Left lung (tissue), 10 donors: Measurements from ENCODE around the gene GPC6. TPM values are rescaled to one million over a fixed set of nuclear protein-coding genes. Genes with fewer than 3 reads are reported as not detected.
"Not testable (repeated sequence)": the region's sequence is repeated elsewhere in the genome, so short reads cannot be mapped to it uniquely, and the experiment has no call there.

Experiments used
- ATAC-seq: fragments of 200-7000 bp; cut with Tn5 transposase; one replicate; pipeline ENCODE4 v1.9.1; 2020; ENCODE audit warnings: moderate library complexity
- DNase-seq, 4 donors: peaks; one replicate each; pipeline ENCODE4 v3.0.0-alpha.2; 2013 to 2020
- H3K27ac ChIP-seq, 2 donors: fragments of 200-600 bp; sonication (generic) in 1 of 2; one replicate each; pipeline versions ENCODE4 v1.5.0 to v1.8.0; 2020 to 2021
- H3K27me3 ChIP-seq, 2 donors: fragments of 200-600 bp; sonication (generic) in 1 of 2; one replicate each; pipeline versions ENCODE4 v1.5.0 to v1.8.0; 2020 to 2021
- H3K36me3 ChIP-seq, 2 donors: fragments of 200-600 bp; sonication (generic) in 1 of 2; one replicate each; pipeline versions ENCODE4 v1.5.0 to v1.8.0; 2020 to 2021
- H3K4me1 ChIP-seq, 2 donors: fragments of 200-600 bp; one replicate each; pipeline ENCODE4 v1.8.0; 2021
- H3K4me3 ChIP-seq, 2 donors: fragments of 200-600 bp; sonication (generic) in 1 of 2; one replicate each; pipeline versions ENCODE4 v1.5.0 to v1.8.0; 2020 to 2021; ENCODE audit warnings: mild to moderate bottlenecking in 1 of 2
- H3K9me3 ChIP-seq, 2 donors: fragments of 200-600 bp; sonication (generic) in 1 of 2; one replicate each; pipeline versions ENCODE4 v1.5.0 to v1.8.0; 2020 to 2021
- CTCF ChIP-seq, 2 donors: fragments of 200-600 bp; sonication (generic) in 1 of 2; IDR thresholded peaks; one replicate each; pipeline versions ENCODE4 v1.5.0 to v1.8.0; 2021; ENCODE audit warnings: antibody characterized with exemption in 2 of 2
- intact Hi-C, 2 donors: fragments of 100-400 bp; cut with DNase I; formaldehyde crosslinking; loops; one replicate each; pipeline versions ENCODE4 v1.11.2 to v1.14.2; 2022
- polyA plus RNA-seq, 6 donors: library from polyadenylated mRNA; unstranded; fragments of 120-200 nt; gene quantifications; one replicate each; pipeline ENCODE4 v1.2.1, GENCODE V29; 2013; ENCODE audit not compliant: insufficient read length in 6 of 6
- total RNA-seq, 2 donors: library from RNA; stranded (reverse); fragmentation: NEBNext Ultra II Directional; extraction: Animal tissue kit (Norgen Biotek cat#: 25700); gene quantifications; one replicate each; pipeline ENCODE4 v1.2.1, GENCODE V29; 2021
- donor health status: DM: no; HTN: yes; CAD: no.
- donor health status: DM: no; HTN: no; CAD: no.

The GPC6 gene
- total and polyA plus RNA-seq, 8 donors = 9.6 to 25.8 (median 21.1) TPM

GRCh38 chr13:93446238-93446637 is 219.6 kb downstream of the GPC6 start:
- intact Hi-C loops = no loop called here
- no peak for ATAC-seq
- H3K36me3 ChIP-seq = no peaks in the 10 kb centered on the region
- TF ChIP-seq CTCF (IDR thresholded peaks at IDR 0.05) = no peak
- no peak overlapping the region for H3K27ac ChIP-seq
- DNase-seq = no peak
- H3K9me3 ChIP-seq = no peaks in the 10 kb centered on the region
- H3K27me3 ChIP-seq = no peaks in the 10 kb centered on the region
- no peak overlapping the region for H3K4me3 ChIP-seq
- H3K4me1 ChIP-seq = no peaks in the 10 kb centered on the region

- Histone ChIP-seq H3K4me1 (no peaks in the 10 kb centered on the region), H3K27me3 (no peaks in the 10 kb centered on the region), H3K4me3 (no peak overlapping the region), H3K27ac (no peak overlapping the region), H3K9me3 (no peaks in the 10 kb centered on the region), H3K36me3 (no peaks in the 10 kb centered on the region)
- no peak for ATAC-seq
- DNase-seq = no peak
- intact Hi-C loops = no loop called here
- no peak for TF ChIP-seq CTCF (IDR thresholded peaks at IDR 0.05)
Measured at GRCh38 chr13:93450191-93450621, 223.6 kb downstream of the GPC6 start.

DNA sequence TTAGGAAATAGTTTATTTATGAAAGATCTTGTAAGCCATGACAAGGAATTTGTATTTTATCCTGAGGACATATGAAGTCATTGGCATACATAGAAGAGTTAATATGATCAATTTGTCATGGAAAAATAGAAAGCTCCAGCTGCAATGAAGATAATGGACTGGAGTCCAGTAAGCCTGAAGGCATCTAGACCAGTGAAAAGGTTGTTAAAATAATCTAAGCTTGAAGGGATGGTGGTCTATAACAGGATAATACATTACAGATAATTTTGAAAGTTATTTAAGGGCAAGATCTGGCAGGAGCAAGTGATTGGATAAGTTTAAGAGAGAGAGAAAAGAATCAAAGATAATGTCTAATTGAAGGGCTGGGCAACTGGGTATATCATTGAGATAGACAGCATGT is 224.2 kb downstream of the GPC6 start:
- no peaks in the 10 kb centered on the region for H3K27me3 ChIP-seq
- no peak for ATAC-seq
- H3K4me1 ChIP-seq = no peaks in the 10 kb centered on the region
- intact Hi-C loops = no loop called here
- H3K36me3 ChIP-seq = no peaks in the 10 kb centered on the region
- no peak for TF ChIP-seq CTCF (IDR thresholded peaks at IDR 0.05)
- no peak overlapping the region for H3K4me3 ChIP-seq
- no peak for DNase-seq
- H3K27ac ChIP-seq = no peak overlapping the region
- H3K9me3 ChIP-seq = no peaks in the 10 kb centered on the region

DNA sequence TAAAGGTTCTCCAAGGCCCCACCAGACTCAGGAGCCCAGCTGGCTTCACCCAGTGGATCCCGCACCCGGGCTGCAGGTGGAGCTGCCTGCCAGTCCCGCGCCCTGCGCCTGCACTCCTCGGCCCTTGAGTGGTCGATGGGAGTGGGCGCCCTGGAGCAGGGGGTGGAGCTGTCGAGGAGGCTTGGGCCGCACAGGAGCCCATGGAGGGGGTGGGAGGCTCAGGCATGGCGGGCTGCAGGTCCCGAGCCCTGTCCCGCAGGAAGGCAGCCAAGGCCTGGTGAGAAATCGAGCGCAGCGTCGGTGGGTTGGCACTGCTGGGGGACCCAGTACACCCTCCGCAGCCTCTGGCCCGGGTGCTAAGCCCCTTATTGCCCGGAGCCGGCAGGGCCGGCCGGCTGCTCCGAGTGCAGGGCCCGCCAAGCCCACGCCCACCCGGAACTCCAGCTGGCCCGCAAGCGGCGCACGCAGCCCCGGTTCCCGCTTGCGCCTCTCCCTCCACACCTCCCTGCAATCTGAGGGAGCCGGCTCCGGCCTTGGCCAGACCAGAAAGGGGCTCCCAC is 228.1 kb downstream of the GPC6 start:
- intact Hi-C loops, H3K27me3 ChIP-seq, H3K4me1 ChIP-seq, H3K4me3 ChIP-seq, H3K27ac ChIP-seq, H3K36me3 ChIP-seq, ATAC-seq, H3K9me3 ChIP-seq: not testable (repeated sequence)
- DNase-seq = peak in 1 of 4 donors; percentile 52

GRCh38 chr13:93455861-93456260 is 229.3 kb downstream of the GPC6 start:
- Histone ChIP-seq H3K9me3 (no peaks in the 10 kb centered on the region), H3K27me3 (no peaks in the 10 kb centered on the region), H3K36me3 (no peaks in the 10 kb centered on the region), H3K4me1 (no peaks in the 10 kb centered on the region), H3K27ac (no peak overlapping the region), H3K4me3 (no peak overlapping the region)
- no peak for TF ChIP-seq CTCF (IDR thresholded peaks at IDR 0.05)
- ATAC-seq = no peak
- intact Hi-C loops = no loop called here
- no peak for DNase-seq

- Histone ChIP-seq H3K4me3 (no peak overlapping the region), H3K27ac (no peak overlapping the region), H3K27me3 (no peaks in the 10 kb centered on the region), H3K36me3 (no peaks in the 10 kb centered on the region), H3K9me3 (no peaks in the 10 kb centered on the region), H3K4me1 (no peaks in the 10 kb centered on the region)
- ATAC-seq (no peak), DNase-seq (no peak)
- TF ChIP-seq CTCF (IDR thresholded peaks at IDR 0.05) = no peak
- intact Hi-C loops = no loop called here
Measured at GRCh38 chr13:93460005-93460404, 233.4 kb downstream of the GPC6 start.
